GM19025 (cell line): Measurements from ENCODE around the gene PPP1R15A.
"Not testable (repeated sequence)": the region's sequence is repeated elsewhere in the genome, so short reads cannot be mapped to it uniquely, and the experiment has no call there.

Source experiments
- ATAC-seq: cut with Tn5 transposase; IDR thresholded peaks from one replicate; pipeline ENCODE4 v1.9.1; 2021; ENCODE audit warnings: mild to moderate bottlenecking, low read depth, moderate library complexity; ENCODE audit not compliant: unreplicated experiment

Gene PPP1R15A

DNA sequence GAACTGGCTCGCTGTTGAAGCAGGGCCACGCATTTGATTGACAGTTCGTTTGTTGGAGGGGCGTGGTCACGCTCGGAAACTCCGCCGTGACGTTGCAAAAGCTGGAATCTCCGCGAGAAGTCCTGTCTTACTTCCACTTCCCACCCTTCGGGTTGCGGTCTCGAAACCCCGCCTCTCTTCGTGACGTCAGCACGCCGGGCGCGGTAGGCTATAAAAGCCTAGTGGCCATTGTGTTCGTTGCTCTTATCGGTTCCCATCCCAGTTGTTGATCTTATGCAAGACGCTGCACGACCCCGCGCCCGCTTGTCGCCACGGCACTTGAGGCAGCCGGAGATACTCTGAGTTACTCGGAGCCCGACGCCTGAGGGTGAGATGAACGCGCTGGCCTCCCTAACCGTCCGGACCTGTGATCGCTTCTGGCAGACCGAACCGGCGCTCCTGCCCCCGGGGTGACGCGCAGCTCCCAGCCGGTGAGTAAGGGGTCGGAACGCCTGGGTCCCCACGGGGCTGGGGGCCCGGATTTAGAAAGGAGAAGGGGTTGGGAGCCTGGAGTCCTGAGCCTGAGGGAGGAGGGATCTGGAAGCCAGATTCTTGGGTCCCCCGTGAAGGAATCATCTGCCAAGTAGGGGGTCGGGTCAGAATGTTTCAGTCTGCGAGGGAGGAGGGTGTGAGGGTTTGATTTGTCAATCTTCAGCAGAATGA, at the start of gene PPP1R15A:
Gene PPP1R15A, plus strand, starts transcription at position 240 of the 702 bp plus-strand sequence. CDS start 813 bp downstream, outside the sequence.
- peak; percentile 34 for ATAC-seq

DNA sequence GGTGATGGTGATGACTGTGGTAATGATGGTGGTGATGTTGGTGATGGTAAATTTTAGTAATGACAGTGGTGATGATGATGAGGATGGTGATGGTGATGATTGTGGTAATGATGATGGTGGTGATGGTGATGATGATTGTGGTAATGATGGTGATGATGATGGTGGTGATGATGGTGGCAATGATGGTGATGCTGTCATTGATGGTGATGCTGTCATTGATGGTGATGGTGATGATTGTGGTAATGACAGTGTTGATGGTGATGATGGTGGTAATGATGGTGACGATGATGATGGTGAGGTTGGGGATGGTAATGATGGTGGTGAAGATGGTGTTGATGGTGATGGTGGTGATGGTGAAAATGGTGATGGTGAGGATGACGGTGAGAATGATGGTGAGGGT, 49.7 kb upstream of the PPP1R15A start:
- ATAC-seq = no peak

DNA sequence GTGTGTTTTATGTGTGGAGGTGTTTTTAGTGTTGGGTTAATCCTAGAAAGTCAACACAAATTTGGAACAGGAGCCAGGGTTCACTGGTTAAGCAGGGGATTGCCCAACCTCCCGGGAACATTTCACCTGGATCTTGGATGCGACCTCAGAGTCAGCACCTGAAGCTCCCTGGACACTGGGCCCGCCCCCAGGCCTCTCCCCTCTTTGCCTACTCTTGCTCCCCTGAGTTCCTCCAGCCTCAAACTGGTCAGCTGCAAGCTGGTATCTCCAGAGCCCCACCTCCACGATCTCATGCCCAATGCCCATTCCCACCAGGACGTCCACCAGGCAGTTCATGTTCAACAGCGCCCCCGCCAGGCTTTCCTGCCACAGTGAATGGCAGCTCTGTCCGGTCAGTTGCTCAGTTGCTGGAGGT, 45.6 kb upstream of the PPP1R15A start:
- ATAC-seq = no peak

DNA sequence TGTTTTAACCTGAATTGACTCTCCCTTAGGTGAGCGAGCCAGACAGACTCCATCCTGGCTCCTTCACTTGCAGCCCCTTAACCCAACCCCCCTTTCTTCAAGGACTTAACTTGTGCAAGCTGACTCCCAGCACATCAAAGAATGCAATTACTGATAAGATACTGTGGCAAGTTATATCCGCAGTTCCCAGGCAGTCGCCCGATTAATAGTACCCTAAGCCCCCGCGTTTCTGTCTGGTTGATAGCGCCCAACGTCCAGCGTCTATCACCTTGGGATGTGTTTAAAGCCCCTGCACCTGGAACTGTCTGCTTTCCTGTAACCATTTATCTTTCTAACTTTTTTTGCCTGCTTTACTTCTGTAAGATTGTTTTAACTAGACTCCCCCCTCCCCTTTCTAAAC, 42.1 kb upstream of the PPP1R15A start:
- no peak for ATAC-seq

DNA sequence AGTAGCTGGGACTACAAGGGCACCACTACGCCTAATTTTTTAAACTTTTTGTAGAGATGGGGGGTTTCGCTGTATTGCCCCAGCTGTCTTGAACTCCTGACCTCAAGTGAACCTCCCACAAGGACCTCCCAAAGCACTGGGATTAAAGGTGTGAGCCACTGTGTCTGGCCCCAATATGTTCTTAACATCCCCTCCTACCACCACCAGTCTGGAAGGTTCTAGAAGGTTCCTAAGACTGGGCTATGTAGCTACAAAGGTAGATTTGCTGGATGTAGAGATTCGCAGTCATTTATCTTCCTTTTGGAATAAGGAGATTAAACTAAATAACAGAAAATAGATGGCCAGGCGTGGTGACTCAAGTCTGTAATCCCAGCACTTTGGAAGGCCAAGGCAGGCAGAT, 41.3 kb upstream of the PPP1R15A start:
- no peak for ATAC-seq

DNA sequence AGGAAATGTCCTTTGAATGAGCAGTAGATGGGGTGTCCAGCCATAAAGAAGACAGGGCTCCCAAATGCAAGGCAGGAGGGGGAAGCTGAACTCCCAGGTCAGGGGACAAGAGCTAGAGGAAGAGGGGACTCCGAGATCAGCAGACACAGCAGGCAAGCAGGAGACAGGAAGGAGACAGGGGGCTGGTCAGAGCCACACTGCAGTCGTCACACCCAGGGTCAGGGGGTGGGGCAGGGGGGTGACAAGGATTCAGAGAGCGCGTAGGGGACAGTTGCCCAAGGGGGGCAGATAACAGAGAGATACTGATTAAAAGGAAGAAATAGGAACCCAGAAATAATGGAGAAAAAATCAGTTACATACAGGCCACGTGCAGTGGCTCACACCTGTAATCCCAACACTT, 39.2 kb upstream of the PPP1R15A start:
- no peak for ATAC-seq

DNA sequence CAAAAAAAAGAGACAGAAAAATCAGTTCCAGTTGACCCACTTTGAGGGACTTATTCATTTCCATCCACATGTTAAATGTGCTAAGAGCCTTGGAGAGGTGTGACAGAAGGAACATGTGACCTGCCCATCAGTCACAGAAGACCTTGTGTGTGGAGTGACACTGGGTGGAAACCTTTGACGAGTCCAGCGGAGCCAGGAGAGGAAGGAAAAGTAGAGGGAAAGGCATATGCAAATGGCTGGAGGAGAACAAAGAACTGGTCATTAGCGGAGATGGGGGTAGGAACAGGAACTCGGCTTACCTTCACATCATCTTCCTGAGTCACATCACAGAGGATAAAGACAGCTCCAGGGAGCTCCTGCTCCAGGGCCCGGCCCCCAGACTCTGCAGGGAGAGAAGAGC, 38.2 kb upstream of the PPP1R15A start:
- no peak for ATAC-seq

DNA sequence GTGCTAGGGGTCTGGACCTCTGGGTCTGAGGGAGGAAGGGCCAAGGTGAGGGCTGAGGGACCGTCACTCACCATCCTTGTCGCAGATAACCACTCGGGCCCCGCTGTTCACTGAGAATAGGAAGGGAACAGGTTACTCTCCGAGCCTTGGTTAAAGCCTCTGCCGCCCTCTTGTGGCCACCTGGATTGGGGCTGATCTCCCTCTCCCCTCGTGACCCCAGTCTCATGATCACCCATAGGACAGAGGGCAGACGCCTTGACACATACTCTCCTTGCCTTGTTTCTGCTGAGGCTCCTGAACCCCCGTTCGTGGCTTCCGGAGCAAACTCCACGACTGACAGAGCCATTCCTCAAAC, 36.5 kb upstream of the PPP1R15A start:
- peak; percentile 67 for ATAC-seq

DNA sequence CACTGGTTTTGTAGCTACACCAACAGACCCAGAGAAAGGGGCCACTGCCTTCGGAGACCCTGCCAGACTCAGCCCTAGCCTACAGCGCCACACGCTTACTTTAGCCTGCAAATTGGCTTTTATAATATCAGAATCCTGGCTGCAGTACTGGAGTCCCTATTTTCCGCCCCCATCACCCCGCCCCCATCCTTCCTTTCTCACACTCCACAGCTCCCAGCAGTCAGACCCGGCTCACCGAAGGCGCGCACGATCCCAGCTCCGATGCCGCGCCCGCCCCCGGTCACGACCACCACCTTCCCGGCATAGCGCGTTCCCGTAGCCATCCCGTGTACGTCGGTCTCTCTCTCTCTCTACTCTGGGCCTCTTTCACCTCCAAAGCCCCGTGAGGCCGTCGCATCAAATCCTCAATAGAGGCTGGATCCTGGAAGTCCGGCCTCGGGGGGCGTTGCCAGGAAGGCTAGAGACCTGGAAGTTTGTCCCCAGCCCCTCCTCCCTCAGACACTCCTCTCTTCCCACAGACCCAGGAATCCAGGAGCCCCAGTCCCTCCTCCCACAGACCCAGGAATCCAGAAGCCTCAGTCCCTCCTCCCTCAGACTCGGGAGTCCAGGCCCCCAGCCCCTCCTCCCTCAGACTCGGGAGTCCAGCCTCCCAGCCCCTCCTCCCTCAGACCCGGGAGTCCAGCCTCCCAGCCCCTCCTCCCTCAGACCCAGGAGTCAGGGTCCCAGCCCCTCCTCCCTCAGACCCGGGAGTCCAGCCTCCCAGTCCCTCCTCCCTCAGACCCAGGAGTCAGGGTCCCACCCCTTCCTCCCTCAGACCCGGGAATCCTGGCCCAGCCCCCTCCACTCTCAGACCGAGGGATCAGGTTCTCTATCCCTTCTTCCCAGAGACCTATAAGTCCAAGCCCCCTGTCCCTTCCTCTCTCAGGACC, 35.9 kb upstream of the PPP1R15A start, which contains the start of gene HSD17B14:
Gene HSD17B14, minus strand, starts transcription at position 403 of the 929 bp plus-strand sequence. Its CDS starts 80 bp downstream, at position 323.
- ATAC-seq = no peak

DNA sequence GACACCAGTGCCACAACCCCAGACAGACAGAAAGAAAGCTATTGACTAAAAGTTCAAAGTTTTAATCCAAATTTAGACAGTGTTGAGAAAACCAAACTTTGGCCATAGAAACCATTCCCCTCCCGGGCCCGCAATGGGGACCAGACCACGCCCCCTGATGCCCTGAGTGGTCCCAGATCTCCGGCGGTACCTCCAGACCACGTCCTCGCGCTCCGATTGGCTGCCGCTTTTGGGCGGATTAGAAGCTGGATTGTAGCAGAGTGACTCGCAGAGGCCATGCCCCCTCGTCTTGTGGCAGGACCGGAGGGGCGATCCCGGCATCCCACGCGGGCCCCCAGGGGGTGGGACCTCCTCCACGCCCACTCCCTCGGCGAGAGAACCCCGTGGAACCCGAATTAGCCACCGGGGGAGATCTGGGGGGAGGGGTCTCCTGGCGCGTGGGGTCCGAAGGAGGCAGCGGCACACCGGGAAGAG, 35.1 kb upstream of the PPP1R15A start:
- no peak for ATAC-seq

DNA sequence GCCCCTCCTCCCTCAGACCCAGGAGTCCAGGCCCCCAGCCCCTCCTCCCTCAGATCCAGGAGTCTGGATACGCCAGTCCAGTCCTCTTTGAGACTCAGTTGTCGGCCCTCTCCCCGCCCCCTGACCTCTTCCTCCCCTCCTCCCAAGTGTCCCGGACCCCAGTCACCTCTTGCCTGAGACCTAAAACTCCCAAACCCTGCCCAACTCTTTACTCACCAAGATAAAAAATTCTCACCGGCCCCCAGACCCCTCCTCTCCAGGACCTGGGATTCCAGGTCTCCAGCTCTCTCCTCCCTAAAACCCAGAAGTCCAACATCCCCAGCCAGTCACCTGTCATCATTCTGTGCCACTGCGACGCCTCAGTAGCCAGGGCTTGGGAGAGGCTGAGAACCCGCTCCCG, 34.5 kb upstream of the PPP1R15A start:
- no peak for ATAC-seq

DNA sequence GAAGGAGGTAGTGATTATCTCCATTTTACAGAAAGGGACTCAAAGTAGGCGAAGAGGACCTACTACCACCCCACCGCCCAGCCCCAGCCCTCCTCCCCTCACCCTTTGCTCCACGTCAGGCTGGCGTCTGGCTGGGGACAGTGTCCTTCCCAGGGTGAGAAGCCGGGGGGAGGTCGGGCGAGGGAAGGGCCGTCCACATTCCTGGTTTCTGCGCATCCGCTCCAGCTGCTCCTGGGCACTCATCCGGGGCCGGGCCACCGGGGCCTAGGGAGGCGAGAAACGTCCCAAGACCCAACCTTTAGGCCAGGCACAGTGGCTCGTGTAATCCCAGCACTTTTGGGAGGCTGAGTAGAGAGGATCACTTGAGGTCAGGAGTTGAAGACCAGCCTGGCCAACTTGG, 31.2 kb upstream of the PPP1R15A start:
- ATAC-seq = no peak

DNA sequence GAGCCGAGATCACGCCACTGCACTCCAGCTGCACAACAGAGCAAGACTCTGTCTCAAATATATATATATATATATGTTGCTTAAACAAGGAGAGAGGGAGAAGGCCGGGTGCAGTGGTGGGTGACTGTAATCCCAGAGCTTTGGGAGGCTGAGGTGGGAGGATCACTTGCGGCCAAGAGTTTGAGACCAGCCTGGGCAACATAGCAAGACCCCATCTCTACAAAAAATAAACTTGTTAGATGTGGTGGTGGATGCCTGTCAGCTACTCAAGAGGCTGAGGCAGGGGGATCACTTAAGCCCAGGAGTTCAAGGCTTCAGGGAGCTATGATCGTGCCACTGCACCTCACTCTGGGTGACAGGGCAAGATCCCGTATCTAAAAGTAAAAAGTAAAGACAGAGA, 30.6 kb upstream of the PPP1R15A start:
- ATAC-seq = no peak

DNA sequence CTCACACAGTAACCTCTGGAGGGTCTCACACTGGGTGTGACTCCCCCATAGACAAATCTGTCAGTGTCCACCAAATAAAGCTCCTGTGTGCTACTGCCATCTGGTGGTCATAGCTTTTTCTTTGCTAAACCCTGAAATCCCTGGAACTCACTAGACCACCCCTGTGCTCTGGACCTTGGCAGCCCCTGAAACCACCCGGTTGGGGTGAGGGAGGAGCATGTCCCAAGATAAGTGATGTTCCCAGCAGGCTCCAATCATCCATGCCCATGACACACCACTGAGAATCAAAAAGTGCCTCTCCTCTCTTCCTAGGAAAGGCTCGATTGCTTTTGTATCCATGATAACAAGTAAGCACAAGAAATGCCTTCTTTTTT, 29.4 kb upstream of the PPP1R15A start:
- no peak for ATAC-seq

DNA sequence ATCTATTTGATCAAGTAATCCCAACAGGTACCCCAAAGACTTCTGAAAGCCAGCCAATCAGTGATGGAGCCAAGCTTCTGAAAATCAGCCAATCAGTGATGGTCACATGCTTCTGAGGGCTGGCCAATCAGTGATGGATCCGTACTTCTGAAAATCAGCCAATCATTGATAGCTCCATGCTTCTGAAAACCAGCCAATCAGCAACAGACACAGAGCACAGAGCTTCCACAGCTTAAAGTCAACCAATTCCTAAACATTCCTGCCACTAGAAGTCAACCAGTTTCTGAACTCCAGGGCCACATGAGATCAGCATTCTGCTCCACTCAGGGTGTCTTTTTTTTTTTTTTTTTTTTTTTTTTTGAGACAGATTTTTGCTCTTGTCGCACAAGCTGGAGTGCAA, 27.7 kb upstream of the PPP1R15A start:
- no peak for ATAC-seq

DNA sequence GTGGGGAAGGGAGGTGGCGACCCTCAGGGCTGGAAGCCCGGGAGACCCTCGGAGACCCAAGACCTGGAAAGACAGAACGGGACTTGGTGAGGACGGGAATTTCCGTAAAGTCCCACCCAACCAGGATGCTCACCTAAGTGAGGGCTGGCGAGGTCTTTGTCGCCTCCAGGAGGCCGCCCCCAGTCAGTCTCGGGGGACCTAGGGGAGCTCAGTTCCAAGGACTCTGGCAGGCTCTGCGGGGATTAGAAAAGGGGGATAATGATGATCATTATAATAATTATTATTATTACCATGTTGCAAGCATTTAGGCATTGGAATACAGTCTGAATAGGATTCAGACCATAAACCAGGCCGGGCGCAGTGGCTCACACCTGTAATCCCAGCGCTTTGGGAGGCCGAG, 26.8 kb upstream of the PPP1R15A start:
- no peak for ATAC-seq

DNA sequence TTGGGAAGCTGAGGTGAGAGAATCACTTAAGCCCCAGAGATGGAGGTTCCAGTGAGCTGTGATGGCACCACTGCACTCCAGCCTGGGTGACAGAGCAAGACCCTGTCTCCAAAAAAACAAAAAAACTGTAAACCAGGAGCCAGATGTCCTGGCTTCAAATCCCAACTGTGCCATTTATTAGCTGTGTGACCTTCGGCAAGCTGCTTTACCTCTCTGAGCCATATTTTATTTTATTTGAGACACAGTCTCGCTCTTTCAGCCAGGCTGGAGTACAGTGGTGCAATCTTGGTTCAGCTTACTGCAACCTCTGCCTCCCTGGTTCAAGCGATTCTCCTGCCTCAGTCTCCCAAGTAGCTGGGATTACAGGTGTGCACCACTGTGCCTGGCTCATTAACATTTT, 25.6 kb upstream of the PPP1R15A start:
- not testable (repeated sequence) for ATAC-seq

DNA sequence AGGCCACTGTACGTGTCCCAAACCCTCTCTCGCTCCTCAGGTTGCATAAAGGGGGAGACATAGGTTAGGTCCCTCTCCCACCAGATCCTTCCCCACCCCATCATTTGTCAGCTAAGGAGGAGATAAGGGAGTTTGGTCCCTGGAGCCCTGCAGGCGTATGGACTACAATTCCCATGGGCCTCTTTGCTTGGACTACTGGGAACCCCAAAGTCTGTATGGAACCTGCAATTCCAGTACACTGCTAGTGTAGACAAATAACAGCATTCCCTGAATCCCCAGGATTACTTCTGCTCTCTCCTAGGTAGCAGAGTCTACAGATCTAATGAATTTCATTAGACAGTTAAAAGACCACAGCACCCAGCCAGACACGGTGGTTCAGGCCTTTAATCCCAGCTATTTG, 19.9 kb upstream of the PPP1R15A start:
- ATAC-seq = no peak

DNA sequence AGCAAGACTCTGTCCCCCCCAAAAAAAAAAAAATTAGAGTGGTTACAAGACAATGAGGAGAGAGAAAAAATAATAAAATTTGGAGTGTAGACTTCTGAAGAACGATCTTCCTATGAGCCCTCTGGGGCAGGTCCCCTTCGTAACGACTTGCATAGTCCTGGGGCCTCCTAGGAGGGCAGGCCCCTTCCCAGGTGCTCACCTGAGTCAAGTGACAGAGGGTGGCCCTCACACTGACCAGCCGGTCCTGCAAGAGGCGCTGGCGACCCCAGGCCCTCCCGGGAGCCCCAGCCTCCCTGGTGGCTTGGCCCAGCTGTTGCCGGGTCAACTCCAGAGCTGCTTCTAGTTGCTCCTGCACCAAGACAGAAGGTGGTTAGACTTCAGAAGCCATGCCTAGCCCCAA, 18.7 kb upstream of the PPP1R15A start:
- no peak for ATAC-seq

DNA sequence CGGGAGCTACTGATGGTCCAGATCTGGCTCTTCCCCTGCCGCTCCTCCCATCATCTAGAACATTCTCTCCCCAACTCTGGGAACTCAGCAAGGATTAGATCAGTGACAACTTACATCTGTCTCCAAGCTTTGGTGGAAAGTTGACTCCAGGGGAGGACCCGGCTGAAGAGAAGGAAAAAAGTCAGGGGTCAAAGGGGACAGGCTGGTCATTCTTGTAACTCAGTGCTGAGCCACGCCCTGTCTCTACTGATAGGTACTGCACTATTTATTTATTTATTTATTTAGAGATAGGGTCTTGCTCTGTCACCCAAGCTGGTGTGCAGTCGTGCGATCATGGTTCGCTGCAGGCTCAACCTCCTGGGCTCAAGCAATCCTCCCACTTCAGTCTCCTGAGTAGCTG, 18.1 kb upstream of the PPP1R15A start:
- ATAC-seq = no peak

DNA sequence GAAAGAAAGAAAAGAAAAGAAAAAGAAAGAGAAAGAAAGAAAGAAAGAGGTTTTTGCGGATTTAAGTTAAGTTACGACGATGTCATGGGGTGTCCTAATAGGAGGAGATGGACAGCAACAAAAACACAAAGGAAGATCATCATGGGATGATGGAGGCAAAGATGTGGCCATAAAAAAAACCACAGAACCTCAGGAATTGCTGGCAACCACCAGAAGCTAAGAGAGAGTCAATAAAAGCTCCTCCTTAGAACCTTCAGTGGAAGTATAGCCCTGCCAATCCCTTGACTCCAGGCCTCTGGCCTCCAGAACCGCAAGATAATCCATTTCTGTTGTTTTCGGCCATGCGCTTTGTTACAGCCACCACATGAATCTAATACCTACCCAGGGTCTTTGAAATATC, 15.3 kb upstream of the PPP1R15A start:
- no peak for ATAC-seq
